DOHH2 (cell line): ENCODE results near the gene PLEKHN1.

Source experiments
- EZH2phosphoT487 ChIP-seq: fragments of 200-600 bp; sonication (generic); IDR thresholded peaks from 2 replicates; pipeline ENCODE4 v1.6.1; 2017; ENCODE audit warnings: borderline replicate concordance, mild to moderate bottlenecking, antibody characterized with exemption, low read length, moderate library complexity, mixed read lengths
- TF ChIP-seq, protein P1 (sequence below): fragments of 200-600 bp; sonication (generic); IDR thresholded peaks from one replicate; pipeline ENCODE4 v1.5.1; 2014; ENCODE audit warnings: antibody characterized with exemption, mild to moderate bottlenecking, low read depth, low read length; ENCODE audit not compliant: poor library complexity, severe bottlenecking

DNA sequence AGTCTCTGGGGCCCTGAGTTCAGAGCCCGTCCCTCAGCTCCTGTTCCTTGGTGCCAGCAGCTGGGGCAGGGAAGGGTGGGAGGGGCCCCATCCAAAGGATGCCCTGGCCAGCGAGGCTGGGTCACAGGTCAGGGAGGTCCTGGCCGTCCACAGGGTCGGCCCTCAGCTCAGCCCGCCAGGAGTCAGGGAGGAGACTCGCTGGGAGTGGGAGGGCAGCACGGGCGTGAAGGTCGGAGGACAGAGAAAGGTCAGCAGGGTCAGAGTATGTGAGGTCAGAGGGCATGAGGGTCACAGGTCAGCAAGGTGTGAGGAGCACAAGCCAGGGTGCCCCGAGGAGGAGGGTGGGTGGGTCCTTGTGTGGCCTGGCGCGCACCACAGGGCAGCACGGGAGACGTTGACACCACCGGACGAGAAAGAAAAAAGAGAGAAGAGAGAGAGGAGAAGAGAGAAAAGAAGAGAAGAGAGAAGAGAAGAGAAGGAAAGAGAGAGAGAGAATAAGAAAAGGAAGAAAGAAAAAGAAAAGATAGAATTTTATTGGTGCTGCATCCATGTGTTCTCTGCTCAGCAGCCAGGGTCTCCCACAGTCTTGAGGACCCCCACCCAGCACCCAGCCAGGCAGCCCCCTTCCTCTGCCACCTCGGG, 8.5 kb downstream of the PLEKHN1 start:
- TF ChIP-seq, protein P1, sequence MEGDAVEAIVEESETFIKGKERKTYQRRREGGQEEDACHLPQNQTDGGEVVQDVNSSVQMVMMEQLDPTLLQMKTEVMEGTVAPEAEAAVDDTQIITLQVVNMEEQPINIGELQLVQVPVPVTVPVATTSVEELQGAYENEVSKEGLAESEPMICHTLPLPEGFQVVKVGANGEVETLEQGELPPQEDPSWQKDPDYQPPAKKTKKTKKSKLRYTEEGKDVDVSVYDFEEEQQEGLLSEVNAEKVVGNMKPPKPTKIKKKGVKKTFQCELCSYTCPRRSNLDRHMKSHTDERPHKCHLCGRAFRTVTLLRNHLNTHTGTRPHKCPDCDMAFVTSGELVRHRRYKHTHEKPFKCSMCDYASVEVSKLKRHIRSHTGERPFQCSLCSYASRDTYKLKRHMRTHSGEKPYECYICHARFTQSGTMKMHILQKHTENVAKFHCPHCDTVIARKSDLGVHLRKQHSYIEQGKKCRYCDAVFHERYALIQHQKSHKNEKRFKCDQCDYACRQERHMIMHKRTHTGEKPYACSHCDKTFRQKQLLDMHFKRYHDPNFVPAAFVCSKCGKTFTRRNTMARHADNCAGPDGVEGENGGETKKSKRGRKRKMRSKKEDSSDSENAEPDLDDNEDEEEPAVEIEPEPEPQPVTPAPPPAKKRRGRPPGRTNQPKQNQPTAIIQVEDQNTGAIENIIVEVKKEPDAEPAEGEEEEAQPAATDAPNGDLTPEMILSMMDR: no peak
- TF ChIP-seq EZH2phosphoT487: no peak
